Endothelial cell of umbilical vein (primary cell): ENCODE results near the gene CCDC91. TPM values are rescaled to one million over a fixed set of nuclear protein-coding genes. Genes with fewer than 3 reads are reported as not detected.

ENCODE experiments used
- BruUV-seq: library from RNA; stranded (reverse); fragments of 400-500 nt; replicated peaks from 2 replicates; lab custom pipeline; 2021; lab: Mats Ljungman, UMichigan
- CTCF ChIA-PET: fragments of 300-600, 350-600 bp; sonication (Branson Sonifier 250); formaldehyde crosslinking; loops from one replicate; lab custom pipeline; 2021; ENCODE audit warnings: antibody characterized with exemption, inconsistent platforms; lab: Charles Lee
- POLR2A ChIA-PET: fragments of 300-600, 350-600 bp; sonication (Branson Sonifier 250); formaldehyde crosslinking; loops from one replicate; lab custom pipeline; 2021; ENCODE audit warnings: antibody characterized with exemption, inconsistent platforms; lab: Charles Lee
- DNase-seq: peaks from one replicate; pipeline ENCODE4 v3.0.0-alpha.2; 2011; ENCODE audit warnings: low read depth, low spot score
- FAIRE-seq: peaks from 2 replicates; lab custom pipeline; 2011; peaks lifted over from hg19 to GRCh38; lab: Jason Lieb, UNC
- H2AFZ ChIP-seq: 2 replicates; pipeline ENCODE4 v1.6.0; 2012; ENCODE audit warnings: low read depth, low read length, control low read depth, inconsistent platforms
- H3K27ac ChIP-seq: 2 replicates; pipeline ENCODE4 v1.5.1; 2011; ENCODE audit warnings: low read depth, mild to moderate bottlenecking, control low read depth, low read length, moderate library complexity; ENCODE audit not compliant: insufficient read depth
- H3K27me3 ChIP-seq, 2 experiments: 2 replicates each; pipeline versions ENCODE4 v1.6.0 to v1.6.1; 2011; ENCODE audit warnings: low read length in 2 of 2, mixed read lengths in 1 of 2; ENCODE audit not compliant: control insufficient read depth in 2 of 2, insufficient read depth in 2 of 2
- H3K36me3 ChIP-seq, 2 experiments: 2 replicates in 1 of 2; 3 replicates in 1 of 2; pipeline ENCODE4 v1.5.1; 2011; ENCODE audit warnings: low read length in 2 of 2, mild to moderate bottlenecking in 1 of 2, moderate library complexity in 1 of 2; ENCODE audit not compliant: control insufficient read depth in 2 of 2, insufficient read depth in 2 of 2; ENCODE audit errors: extremely low read depth in 1 of 2
- H3K4me1 ChIP-seq: 3 replicates; pipeline ENCODE4 v1.5.1; 2011; ENCODE audit warnings: mild to moderate bottlenecking, low read length; ENCODE audit not compliant: control insufficient read depth, insufficient read depth; ENCODE audit errors: extremely low read depth
- H3K4me2 ChIP-seq: 2 replicates; pipeline ENCODE4 v1.6.1; 2011; ENCODE audit warnings: low read length, control low read depth, mixed read lengths; ENCODE audit not compliant: insufficient read depth
- H3K4me3 ChIP-seq, 3 experiments: fragments of 200-600 bp in 1 of 3; sonication (generic), shearing (Covaris generic) in 1 of 3; replicated peaks in 1 of 3; 2 replicates each; pipeline ENCODE4 v1.5.1; 2011 to 2016; ENCODE audit warnings: control low read depth in 3 of 3, low read length in 3 of 3, mild to moderate bottlenecking in 2 of 3, inconsistent platforms in 1 of 3, low read depth in 1 of 3, moderate library complexity in 1 of 3; ENCODE audit not compliant: insufficient read depth in 1 of 3
- H3K79me2 ChIP-seq: 2 replicates; pipeline ENCODE4 v1.6.0; 2012; ENCODE audit warnings: low read length, inconsistent platforms; ENCODE audit not compliant: control insufficient read depth, insufficient read depth
- H3K9ac ChIP-seq: replicated peaks from 2 replicates; pipeline ENCODE3; 2011; ENCODE audit warnings: low read length, control low read depth; ENCODE audit not compliant: insufficient read depth; ENCODE audit errors: extremely low read depth
- H3K9me1 ChIP-seq: replicated peaks from 3 replicates; pipeline ENCODE4 v1.6.0; 2011; ENCODE audit warnings: mild to moderate bottlenecking, low read length; ENCODE audit not compliant: control insufficient read depth, insufficient read depth; ENCODE audit errors: extremely low read depth
- H3K9me3 ChIP-seq: replicated peaks from 2 replicates; pipeline ENCODE4 v1.5.1; 2012; ENCODE audit warnings: low read length, inconsistent platforms; ENCODE audit not compliant: control insufficient read depth, insufficient read depth
- H4K20me1 ChIP-seq: replicated peaks from 2 replicates; pipeline ENCODE3; 2011; ENCODE audit warnings: mild to moderate bottlenecking, low read length; ENCODE audit not compliant: control insufficient read depth, insufficient read depth; ENCODE audit errors: extremely low read depth
- CTCF ChIP-seq, 2 donors: IDR thresholded peaks; 1 replicate in 1 of 2; 2 replicates in 1 of 2; pipeline ENCODE4 v1.5.1; 2011; ENCODE audit warnings: low read length in 2 of 2, mild to moderate bottlenecking in 2 of 2, moderate library complexity in 2 of 2, control low read depth in 1 of 2, inconsistent platforms in 1 of 2, low read depth in 1 of 2; ENCODE audit not compliant: insufficient read depth in 1 of 2; ENCODE audit errors: extremely low read depth in 1 of 2
- EZH2 ChIP-seq: IDR thresholded peaks from 2 replicates; pipeline ENCODE4 v1.6.1; 2012; ENCODE audit warnings: borderline replicate concordance, low read depth, mild to moderate bottlenecking, moderate library complexity, low read length, inconsistent platforms; ENCODE audit not compliant: severe bottlenecking
- FOS ChIP-seq: IDR thresholded peaks from 2 replicates; pipeline ENCODE4 v1.6.1; 2011; ENCODE audit warnings: mild to moderate bottlenecking, low read length, moderate library complexity, borderline replicate concordance; ENCODE audit not compliant: insufficient read depth
- GATA2 ChIP-seq: IDR thresholded peaks from 2 replicates; pipeline ENCODE4 v1.7.0; 2011; ENCODE audit warnings: low read depth, mild to moderate bottlenecking, moderate library complexity, mixed read lengths, low read length; ENCODE audit not compliant: insufficient read length, insufficient read depth
- JUN ChIP-seq: IDR thresholded peaks from 2 replicates; pipeline ENCODE4 v1.6.1; 2011; ENCODE audit warnings: borderline replicate concordance, low read depth; ENCODE audit not compliant: insufficient read length, insufficient read depth
- MAX ChIP-seq: IDR thresholded peaks from 2 replicates; pipeline ENCODE4 v1.6.1; 2011; ENCODE audit not compliant: insufficient read depth, insufficient read length
- MYC ChIP-seq: IDR thresholded peaks from one replicate; pipeline ENCODE4 v1.6.1; 2011; ENCODE audit warnings: mild to moderate bottlenecking, low read depth, low read length
- POLR2A ChIP-seq: IDR thresholded peaks from 2 replicates; pipeline ENCODE4 v1.6.1; 2012; ENCODE audit warnings: low read depth, mild to moderate bottlenecking, control low read depth, low read length
- POLR2AphosphoS5 ChIP-seq: IDR thresholded peaks from 2 replicates; pipeline ENCODE4 v1.6.1; 2012; ENCODE audit warnings: low read depth, mild to moderate bottlenecking, control low read depth, low read length, moderate library complexity; ENCODE audit not compliant: insufficient read depth
- dilution Hi-C: fragments of 300-500 bp; cut with MboI; formaldehyde crosslinking; loops from one replicate; pipeline ENCODE4 v1.15.0; 2019; ENCODE audit warnings: low sequenced_read_pairs; ENCODE audit not compliant: extremely low pct_ligation_motif_present
- intact Hi-C: fragments of 100-400 bp; cut with micrococcal nuclease; formaldehyde crosslinking; loops from one replicate; pipeline ENCODE4 v1.10.0; 2022
- polyA plus RNA-seq, 4 experiments: library from polyadenylated mRNA; depleted of rRNA in 3 of 4; stranded (reverse) in 3 of 4; unstranded in 1 of 4; fragments of >200 nt; gene quantifications; 2 replicates each; pipeline versions ENCODE4 v1.2.1 to v1.2.3, GENCODE V29; 2011 to 2012; ENCODE audit warnings: missing spikeins in 1 of 4
- total RNA-seq: library from RNA; stranded (reverse); gene quantifications from 2 replicates; pipeline ENCODE4 v1.2.3, GENCODE V29; 2021

The CCDC91 gene
- total and polyA plus RNA-seq, 2 donors (not counting 3 experiments of a cell fraction or from before 2014, with no cell fraction given) = 3.8 to 10.5 TPM

DNA sequence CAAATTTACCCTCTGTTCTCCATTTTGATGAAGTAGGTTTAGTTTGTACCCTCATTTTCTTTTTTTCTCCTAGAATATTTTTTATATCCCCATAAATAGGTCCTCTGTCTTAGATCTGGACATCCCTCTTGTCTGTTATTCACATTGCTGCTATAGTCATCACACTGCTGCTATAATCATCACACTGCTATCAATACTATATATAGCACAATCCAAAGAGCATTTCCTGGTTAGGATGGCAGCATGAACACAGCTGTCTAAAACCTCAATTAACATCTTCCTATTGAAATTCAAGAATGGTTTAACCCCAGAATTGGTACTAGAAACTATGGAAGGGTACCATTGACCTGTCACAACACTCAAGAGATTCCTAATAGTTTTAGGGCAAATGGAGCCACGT is 27.6 kb upstream of the CCDC91 start:
- ChIA-PET POLR2A (no interaction called here), CTCF (no interaction called here)
- H3K9ac ChIP-seq = no peak overlapping the region
- H2AFZ ChIP-seq = no peak overlapping the region
- no peaks in the 10 kb centered on the region for H3K9me1 ChIP-seq
- no peak for TF ChIP-seq POLR2A
- TF ChIP-seq MYC = no peak
- no peak for TF ChIP-seq CTCF (IDR thresholded peaks at IDR 0.05; ENCODE audit: extremely low read depth in 1 of 2, insufficient read depth in 1 of 2, low read depth in 1 of 2, low read length in 2 of 2)
- TF ChIP-seq EZH2 = no peak
- TF ChIP-seq MAX = no peak
- TF ChIP-seq JUN = no peak
- no peak for TF ChIP-seq POLR2AphosphoS5
- TF ChIP-seq FOS = no peak
- no peak for TF ChIP-seq GATA2
- DNase-seq (no peak), FAIRE-seq (no peak)
- H3K36me3 ChIP-seq = no peaks in the 10 kb centered on the region
- intact Hi-C loops = no loop called here
- no peaks in the 10 kb centered on the region for H3K4me1 ChIP-seq
- H3K27me3 ChIP-seq = no peaks in the 10 kb centered on the region
- H3K79me2 ChIP-seq = no peaks in the 10 kb centered on the region
- no peaks in the 10 kb centered on the region for H4K20me1 ChIP-seq
- H3K4me2 ChIP-seq = no peak overlapping the region
- H3K27ac ChIP-seq = no peak overlapping the region
- no TSS peak for BruUV-seq
- no peaks in the 10 kb centered on the region for H3K9me3 ChIP-seq
- no peak overlapping the region for H3K4me3 ChIP-seq
- dilution Hi-C loops = no loop called here
